UCSD-AML1 (cell line): ENCODE measurements around the gene CCHCR1.

Experiments used
- DNase-seq: peaks from one replicate; lab custom pipeline; 2025; ENCODE audit not compliant: unreplicated experiment; lab: John Stamatoyannopoulos, UW

The CCHCR1 gene

DNA sequence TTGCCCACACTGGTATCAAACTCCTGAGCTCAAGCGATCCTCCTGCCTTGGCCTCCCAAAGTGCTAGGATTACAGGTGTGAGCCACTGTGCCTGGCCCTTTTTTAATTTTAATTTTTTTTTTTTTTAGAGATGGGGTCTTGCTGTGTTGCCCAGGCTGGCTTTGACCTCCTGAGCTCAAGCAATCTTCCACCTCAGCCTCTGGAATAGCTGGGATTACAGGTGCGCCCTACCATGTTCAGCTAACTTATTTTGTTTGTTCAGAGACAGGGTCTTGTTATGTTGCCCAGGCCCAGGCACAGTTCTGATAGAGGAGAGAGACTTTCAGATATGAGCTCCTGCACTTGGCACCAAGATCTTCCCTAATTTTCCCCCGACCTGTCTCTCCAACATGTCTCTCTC lies 26.9 kb downstream of the CCHCR1 start:
- no peak for DNase-seq

DNA sequence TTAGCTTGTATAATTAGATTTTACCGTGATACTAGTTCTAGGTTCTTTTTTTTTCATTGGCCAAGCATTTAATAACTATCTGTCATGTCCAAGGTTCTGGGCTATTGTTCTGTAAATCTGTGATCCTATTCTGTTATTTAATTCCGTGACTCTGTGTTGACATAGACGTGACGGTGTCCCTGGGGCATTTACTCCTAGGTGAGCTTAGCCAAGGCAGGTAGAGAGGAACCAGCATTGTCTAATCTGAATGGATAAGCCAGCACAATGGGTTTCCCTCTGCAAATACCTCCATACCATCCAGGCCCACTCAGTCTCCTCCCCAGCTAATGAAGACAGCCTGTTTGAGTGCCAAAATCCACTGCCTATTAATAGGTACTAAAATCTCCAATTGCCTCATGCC lies 28.5 kb downstream of the CCHCR1 start:
- DNase-seq: no peak

DNA sequence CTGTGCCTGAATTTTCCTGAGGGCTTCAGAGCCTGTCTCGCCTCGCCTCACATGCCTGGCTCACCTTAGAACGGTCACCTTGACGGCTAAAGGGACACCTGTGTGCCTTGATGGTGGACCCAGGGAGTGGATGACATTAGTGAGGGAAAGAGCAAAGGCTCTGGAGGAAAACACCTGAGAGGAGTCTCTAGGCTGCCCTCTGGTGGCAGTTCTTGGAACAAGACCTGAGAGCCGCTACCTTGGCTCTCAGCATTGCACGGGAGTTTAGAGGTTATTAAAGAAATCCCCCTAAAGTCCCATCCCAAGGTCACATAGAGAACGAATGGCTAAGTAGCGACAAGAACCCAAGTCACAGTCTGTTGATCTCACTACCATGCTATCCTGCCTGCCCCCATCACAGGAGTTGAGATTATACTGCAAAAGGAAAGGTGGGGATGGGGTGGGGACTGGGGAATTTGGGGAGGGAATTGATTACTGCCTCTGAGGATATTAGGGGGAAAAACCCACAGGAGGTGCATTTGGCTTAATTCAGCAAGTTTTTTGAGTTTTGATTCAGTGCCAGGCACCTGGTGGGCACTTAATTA lies 29.4 kb downstream of the CCHCR1 start:
- peak; percentile 39 for DNase-seq

DNA sequence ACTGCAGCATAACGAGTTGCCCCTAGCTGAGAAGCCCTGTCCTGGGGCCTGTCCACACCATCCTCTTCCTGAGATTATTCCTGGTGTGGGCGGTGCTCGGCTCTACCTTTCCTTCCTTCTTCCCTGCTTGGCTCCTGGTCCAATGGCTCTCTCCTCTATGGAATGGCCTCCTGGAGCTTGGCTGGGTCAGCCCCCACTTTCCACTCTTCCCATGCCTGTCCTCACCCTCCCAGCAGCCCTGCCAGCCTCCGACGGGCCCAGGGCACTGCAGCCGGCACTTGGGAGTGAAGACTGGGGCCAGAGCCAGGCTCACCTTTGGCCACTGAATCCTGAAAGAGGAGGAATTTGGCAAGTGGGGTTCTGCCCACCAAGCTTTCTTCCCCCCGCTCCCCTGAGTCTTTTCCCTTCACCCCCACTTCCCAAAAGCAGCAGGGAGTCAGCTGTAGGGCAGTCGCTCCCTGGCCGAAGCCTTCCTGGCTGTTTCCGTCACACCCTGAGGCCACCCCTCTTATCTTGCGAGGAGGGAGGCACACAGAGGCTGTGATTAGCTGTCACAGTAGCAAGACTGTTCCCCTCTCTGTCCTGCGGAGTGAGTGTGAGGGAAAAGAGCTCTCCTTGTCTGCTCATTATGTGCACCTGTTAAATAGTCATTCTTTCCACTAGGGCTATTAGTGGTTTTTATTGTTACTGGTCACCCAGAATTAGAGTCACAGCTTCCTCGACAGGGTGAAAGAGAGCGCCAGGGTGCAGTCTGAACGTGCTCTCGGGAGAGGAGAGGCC lies 31.0 kb downstream of the CCHCR1 start:
- DNase-seq: no peak

DNA sequence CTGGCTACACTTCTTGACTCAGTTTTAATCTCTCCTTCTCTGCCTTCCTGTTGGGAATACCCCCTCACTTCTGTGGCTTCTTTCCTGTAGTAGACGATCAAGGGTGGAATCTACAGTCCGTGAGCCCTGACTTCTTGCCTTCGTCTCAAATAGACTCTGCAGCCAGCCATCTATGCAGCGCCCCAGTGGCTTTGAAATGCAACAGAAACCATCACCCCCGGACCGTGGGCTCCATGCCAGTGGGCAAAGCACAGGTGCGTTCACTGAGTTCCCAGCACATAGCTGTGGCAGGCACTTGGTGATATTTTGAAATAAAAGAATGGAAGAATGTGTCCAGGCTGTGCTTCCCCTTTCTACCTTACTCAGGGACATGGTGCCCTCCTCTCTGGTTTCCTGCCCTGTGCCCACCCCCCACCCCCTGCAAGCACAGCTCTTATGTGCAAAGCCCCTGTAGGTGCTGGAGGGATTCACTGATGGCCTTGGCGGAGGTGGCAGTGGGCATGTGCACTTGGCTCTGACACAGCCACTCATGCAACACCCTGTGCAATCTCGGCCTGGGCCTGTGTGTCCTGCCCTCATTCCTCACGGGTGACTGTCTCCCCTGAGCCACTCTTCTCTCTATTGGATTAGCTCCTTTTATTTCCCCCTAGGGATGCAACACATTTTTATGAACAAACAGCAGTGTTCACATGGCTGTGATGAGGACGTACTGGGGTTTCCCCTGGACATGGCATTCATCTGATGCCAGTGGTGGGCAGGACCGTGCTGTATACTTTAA lies 31.8 kb downstream of the CCHCR1 start:
- DNase-seq: no peak

DNA sequence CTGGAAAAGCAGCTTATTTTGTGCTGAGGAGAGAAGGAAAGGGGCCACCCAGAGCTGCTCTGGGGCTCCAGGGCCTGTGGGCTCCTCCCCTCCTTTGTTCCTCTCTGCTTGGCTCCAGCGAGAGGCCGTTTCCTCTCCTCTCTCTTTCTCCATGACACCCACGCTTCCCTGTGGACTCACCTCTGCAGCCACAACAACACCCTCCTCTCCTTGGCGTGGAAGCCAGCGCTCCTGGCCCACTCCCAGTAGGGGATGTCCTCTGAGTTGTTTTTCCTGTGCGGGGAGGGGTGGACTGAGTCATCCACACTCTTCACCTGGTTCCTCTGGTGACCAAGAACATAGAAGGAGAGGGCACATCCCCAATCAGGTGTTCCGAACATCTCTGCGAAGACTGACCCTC lies 32.4 kb downstream of the CCHCR1 start:
- DNase-seq: peak; percentile 16

DNA sequence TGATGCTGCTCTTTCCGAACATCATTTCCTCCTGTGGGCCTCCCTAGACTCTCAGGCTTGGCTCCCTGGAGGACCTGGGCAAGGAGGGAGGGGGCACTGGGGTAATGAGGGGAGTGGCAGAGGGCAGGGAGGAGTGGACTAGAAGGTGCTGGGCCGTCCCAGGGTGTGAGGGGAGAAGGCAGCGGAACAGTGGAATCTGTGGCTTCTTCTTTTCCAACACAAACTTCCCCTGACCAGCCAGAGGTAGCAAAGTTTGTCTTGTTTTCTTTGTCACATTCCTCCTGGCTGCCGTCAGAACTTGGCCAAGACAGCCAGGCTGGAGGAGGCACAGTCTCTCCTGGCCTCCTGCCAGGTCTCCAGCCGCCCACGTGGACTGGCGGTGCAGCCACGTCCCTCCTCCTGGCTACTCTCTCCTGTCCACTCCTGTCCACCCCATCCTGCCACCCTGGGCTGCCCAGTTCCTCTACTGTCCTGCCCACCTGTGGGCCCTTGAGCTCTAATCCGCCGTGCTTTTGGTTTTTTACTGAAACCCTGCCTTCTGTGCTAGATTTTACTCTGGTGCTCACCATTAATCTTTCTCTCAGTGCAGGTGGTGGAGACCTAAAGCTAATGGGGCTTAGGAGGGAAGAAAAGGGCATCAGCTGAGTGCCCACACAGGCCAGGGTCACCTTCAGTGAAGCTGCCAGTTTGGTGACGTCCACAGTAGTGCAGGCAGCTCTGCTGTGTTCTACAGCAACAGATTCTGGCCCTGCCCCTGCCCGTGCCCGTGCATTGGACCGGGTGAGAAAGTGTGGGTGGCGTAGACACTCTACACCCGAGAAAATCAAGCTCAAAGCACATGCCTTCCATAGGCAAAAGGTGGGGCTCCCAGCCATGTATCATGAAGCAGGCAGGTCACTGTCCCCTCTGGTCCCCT lies 34.6 kb downstream of the CCHCR1 start:
- no peak for DNase-seq

DNA sequence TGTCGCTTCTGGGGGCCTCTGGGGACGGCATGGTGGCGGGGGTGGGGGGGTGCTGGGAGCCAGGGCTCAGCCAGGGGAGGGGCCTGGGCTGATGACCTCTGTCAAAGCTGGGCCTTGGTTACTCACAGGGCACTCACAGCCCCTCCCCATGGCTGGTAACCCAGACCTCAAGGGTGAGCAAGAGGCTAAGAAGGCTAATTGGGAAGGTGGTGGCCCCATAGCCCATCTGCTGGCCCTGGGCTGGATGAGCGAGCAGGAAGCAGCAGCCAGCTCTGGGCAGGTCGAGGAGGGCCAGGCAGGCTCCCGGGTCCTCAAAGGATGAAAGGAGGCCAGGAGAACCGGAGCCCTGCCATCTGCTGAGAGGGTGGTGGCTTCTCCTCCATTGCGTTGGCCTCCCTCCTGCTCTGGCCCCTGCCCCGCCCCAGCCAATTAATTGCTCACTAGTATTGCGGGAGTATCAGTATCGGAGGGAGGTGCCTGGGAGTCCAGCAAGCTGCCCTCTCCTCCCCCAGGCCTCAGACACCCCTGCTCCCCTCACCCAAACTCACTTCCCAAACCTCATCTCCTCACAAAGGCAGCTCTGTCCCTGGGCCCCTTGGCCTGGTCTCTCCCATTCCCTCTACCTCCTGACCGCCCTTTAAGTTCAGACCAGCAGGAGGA lies 36.3 kb downstream of the CCHCR1 start:
- no peak for DNase-seq

DNA sequence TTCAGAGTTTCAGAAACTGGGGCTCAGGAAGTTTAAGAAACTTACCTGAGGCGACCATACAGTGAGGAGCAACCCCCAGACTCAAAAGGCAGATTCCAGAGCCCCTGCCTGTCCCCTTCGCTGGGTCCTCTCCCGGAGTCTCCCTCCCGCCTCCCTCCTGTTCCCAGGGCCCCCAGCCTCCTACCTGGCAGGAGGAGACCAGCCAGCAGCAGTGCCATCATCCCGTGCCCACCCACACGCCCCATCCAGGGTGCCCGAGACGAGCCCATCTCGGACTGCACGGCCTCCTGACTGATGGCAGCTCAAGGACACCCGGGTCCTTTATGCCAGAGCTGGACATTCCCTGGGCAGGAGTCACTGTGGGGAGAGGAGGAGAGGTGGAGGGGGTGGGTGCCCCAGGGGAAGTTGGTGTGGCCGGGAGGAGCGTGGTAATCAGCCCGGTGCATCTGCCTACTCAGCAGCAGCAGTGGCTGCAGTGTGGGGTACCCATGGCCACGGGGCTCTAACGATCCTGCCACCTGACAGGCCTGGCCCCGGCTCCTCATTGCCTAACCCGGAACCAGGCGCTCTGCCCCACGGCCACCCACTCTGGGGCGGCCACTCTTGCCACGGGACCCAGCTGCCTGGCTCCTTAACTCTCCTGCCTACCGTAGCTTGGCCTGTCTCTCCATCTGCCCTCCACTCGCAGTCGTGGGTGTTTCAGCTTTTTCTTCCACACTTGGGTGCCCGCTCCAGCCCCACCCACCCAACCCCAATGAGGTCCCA lies 37.3 kb downstream of the CCHCR1 start, which contains the start of gene CDSN:
Gene CDSN (minus strand): TSS at position 296 of the 765 bp plus-strand sequence. CDS start 27 bp downstream, at position 269.
- DNase-seq: no peak

DNA sequence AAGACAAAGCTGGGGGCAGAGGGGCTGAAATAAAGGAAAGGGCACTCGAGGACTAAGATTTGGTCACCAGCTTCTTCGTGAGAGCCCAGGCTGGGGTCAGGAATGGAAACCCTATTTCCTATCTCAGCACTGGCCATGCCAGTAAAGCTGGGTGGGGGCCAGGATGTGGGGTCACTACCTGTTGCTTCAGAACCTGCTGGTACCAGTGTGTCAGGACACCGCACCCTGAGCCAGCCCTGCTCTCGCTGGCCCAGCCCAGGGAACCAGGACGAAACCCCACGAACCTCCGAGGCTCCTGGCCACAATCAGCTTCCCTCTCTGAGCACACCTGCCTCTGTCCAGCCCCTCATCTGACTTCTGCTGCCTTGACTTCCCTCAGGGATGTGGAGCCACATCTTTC lies 39.4 kb downstream of the CCHCR1 start:
- no peak for DNase-seq

DNA sequence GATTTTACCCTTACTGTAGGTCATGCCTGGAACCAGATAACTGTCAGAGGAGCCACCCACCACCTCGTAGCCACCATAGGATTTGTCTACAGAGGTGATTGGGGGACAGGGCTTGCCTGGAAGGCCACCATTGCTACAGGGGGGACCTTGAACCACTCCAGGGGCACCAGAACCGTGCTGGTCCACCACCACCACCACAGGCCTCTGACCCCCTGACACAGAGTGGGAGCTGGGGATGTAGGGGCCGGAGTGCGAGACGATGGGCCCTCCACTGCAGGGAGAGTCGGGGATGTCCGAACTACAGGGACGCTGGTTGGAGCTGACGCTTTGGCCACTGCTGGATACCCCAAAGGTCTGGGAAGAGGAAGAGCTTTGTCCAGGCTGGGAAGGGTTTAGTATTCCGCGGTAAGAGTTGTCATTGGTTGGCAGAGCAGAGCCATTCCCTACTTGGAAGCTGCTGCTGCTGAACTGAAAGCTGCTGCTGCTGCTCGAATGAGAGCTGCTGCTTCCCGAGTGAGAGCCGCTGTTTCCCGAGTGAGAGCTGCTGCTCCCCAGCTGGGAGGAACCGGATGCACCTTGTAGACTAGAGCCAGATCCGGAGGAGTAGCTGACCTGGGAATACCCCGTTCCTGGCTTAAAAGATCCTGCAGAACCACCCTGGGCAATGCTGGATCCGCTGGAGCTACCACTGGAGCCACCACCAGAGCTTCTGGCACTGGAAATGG lies 40.8 kb downstream of the CCHCR1 start:
- no peak for DNase-seq

DNA sequence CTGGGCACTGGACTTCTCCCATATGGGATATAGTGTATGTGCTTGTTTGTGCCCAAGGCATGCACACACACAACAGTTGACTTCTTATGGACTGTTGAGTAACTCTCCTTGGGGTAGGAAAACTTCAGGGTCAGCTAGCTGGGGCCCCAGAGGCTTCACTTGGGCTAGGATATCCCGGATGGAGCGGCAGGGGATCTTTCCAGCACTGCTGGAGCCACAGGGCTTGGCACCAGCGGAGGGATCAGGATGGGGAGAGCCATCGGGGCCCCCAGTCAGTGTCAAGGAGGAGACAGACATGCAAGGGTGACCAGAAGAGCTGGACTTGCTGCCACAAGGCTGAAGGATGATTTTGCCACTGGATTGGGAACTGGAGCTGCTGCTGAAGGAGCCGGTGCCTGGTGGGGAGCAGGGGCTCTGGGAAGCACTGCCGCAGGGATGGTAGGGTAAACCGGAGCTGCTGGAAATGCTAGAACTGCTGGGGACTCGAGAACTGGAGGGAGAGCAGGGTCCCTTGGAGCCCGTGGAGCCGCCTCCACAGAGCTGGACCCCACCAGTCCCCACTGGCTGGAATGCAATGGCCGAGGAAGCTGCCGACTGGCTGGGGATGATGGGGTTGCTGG lies 41.6 kb downstream of the CCHCR1 start:
- DNase-seq: no peak

DNA sequence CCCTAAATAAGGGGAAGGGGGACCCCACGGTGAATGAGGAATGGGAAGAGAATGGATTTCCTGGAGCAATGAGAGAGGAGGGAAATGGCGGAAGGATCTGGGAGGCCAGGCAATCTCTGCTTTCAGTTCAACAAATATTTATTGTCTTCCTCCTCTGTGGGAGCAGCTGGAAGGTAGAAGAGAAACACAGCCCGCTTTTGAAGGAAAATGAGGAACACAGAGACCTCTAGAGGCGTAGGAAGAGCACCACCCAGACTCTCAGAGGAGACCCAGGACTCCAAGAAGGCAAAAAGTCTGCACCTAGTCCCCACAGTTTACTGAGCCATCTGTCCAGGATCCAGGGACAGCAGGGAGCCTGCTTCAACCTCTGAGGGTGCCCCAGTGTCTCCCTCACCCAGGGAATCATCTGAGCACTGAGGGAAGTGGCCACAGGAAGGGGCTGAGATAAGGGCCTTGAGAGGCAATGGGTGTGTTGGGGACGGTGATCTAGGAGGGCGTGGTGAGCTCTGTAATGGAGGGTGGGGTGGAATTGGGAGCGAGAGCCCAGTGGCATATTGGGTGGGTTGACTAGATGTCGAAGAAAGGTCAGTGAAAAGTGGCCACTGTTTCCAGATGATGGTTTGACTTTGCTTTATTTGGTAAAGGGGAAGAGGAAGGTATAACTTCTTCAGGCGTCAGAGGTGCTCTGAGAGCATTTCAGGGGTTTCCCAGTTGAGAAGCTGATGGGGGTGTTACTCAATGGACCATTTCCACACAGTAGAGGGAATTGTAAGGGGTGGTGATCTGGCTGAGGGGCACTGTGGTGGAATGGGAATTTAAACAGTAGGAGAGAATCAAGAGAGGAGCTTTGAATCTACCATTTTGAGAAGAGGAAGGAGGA lies 42.4 kb downstream of the CCHCR1 start:
- no peak for DNase-seq

DNA sequence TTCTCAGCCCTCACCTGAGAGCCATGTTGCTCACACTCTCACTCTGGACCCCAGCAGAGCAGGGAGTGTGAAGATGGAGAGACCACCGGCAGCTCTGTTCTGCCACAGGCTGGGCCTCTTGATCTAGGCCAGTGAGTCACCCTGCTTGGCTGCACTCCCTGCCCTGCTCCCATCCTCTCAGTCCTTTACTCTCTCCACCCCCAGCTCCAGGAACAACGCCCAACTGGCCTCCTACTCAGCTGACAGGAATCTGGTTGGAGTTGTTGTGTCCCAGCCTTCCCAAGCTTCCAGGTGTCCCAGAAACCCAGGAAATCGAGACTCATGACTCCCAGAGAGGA lies 43.1 kb downstream of the CCHCR1 start, which contains the start of gene PSORS1C1:
Gene PSORS1C1 (plus strand): TSS at position 260 of the 338 bp plus-strand sequence. CDS start 14,833 bp downstream, outside the sequence.
- DNase-seq: no peak

DNA sequence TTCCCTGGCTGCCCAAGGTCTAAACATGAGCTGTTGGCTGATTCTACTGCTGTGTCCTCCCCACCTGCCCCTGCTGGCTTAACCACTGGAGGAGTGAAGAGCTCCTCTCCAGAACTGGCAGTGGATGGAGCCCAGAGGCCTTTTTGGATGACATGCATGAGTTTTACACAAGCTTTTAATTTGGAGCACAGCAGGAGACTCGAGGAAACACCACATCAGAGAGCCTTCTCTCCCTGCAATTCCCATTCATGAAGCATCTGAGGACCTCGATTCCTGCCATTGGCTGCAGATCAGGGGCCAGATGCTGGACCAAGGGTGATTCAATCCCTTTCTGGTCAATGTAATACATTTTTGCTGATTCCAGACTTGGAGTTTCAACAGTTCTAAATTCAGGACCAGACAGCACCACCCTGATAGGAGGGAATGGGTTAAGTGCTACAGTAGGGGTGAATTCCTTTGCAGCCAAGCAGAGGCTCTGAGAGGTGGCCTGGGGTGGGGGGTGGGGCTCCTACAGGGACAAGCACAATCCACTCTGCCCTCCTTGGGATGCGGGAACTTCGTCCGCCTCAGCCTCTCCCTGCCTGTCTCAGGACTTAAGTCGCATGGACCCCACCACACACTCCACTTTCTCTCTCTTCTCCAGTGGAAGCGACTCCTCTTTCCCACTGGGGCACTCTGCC lies 43.6 kb downstream of the CCHCR1 start:
- DNase-seq: no peak

DNA sequence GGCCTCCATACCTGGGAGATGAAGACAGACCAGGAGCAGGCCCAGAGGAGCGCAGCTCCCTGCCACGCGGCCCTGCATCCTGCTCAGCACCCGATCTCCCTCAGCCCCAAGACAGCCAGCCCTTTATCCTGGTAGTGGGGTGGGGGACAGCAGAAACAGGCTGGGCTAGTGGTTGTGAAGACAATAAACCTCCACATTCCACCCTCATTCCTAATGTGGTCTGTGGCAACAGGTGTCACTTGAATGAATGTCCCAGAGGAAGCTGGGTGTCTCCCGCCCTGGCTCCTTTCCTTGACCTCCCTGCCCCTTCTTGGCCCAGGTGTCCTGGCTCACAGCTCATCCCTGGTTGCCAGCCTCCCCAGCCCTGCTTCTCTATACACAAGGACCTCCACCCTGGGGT lies 45.1 kb downstream of the CCHCR1 start, which contains the start of gene C6orf15:
Gene C6orf15 (minus strand): TSS at position 98 of the 400 bp plus-strand sequence. CDS start 20 bp downstream, at position 78.
- no peak for DNase-seq

DNA sequence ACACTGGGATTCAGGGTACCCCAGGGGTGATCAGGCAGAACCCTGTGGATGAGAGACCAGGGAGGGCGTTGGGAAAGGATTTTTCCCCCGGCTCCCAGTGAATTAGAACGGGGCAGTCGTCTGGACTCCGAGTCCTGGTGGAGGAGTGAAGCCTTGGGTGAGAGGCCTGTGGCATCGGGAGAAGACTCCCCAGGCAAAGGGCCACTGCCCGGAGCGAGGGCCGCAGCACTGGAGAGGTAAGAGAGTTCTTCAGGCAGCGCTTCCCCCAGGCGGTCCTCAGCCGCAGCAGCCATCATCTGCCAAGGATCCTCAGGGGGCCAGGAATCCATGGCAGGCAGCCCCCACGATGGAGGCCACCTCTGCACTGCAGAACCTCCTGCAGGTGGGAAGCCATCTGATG lies 45.9 kb downstream of the CCHCR1 start:
- DNase-seq: no peak
